GM12878 (cell line): ENCODE results near the gene GNG3.

Experiments
- CBFB ChIP-seq: IDR thresholded peaks from 2 replicates; pipeline ENCODE4 v1.6.1; 2016; ENCODE audit warnings: antibody characterized with exemption, low read depth
- CBX3 ChIP-seq: fragments of 200-600 bp; sonication (generic); IDR thresholded peaks from 2 replicates; pipeline ENCODE4 v1.6.1; 2016; ENCODE audit warnings: low read depth, borderline replicate concordance
- CREM ChIP-seq: IDR thresholded peaks from 2 replicates; pipeline ENCODE4 v1.6.1; 2014; ENCODE audit warnings: antibody characterized with exemption, low read depth
- CTCF ChIP-seq, 3 experiments: IDR thresholded peaks in 2 of 3; conservative IDR thresholded peaks in 1 of 3; 2 replicates each; pipeline ENCODE4 v1.5.1; 2011; ENCODE audit warnings: low read depth in 3 of 3, low read length in 3 of 3, mild to moderate bottlenecking in 3 of 3, control low read depth in 2 of 3, moderate library complexity in 2 of 3, inconsistent platforms in 1 of 3, mixed read lengths in 1 of 3; ENCODE audit not compliant: control insufficient read depth in 2 of 3, insufficient read depth in 1 of 3; ENCODE audit errors: extremely low read depth in 1 of 3
- ELK1 ChIP-seq: IDR thresholded peaks from 2 replicates; pipeline ENCODE4 v1.6.1; 2012; ENCODE audit warnings: low read depth, low read length, improper control_type of control experiment
- FOXK2 ChIP-seq: fragments of 450-650 bp; IDR thresholded peaks from 2 replicates; pipeline ENCODE4 v1.6.1; 2017; ENCODE audit warnings: mild to moderate bottlenecking, moderate library complexity
- JUNB ChIP-seq: IDR thresholded peaks from 2 replicates; pipeline ENCODE4 v1.6.1; 2016; ENCODE audit warnings: antibody characterized with exemption, mild to moderate bottlenecking
- JUND ChIP-seq: IDR thresholded peaks from 2 replicates; pipeline ENCODE4 v1.6.1; 2012; ENCODE audit warnings: low read depth, mild to moderate bottlenecking, low read length, improper control_type of control experiment, moderate library complexity
- MYC ChIP-seq: IDR thresholded peaks from 2 replicates; pipeline ENCODE4 v1.6.1; 2011; ENCODE audit warnings: mild to moderate bottlenecking, low read length, moderate library complexity, inconsistent platforms; ENCODE audit not compliant: insufficient read depth, insufficient replicate concordance, insufficient read length, severe bottlenecking
- POLR2A ChIP-seq: IDR thresholded peaks from 2 replicates; pipeline ENCODE4 v1.6.1; 2011; ENCODE audit warnings: low read depth, mild to moderate bottlenecking, low read length
- POLR2AphosphoS5 ChIP-seq: IDR thresholded peaks from 2 replicates; pipeline ENCODE4 v1.6.1; 2011; ENCODE audit warnings: mild to moderate bottlenecking, low read length, inconsistent platforms
- YY1 ChIP-seq: IDR thresholded peaks from 2 replicates; pipeline ENCODE4 v1.6.1; 2011; ENCODE audit warnings: low read depth, mild to moderate bottlenecking, low read length
- ZBTB40 ChIP-seq: fragments of 450-650 bp; IDR thresholded peaks from 2 replicates; pipeline ENCODE4 v1.6.1; 2016; ENCODE audit warnings: mild to moderate bottlenecking, moderate library complexity, borderline replicate concordance
- TF ChIP-seq, protein P1 (sequence below): IDR thresholded peaks from 2 replicates; pipeline ENCODE4 v1.6.1; 2012; ENCODE audit warnings: low read depth, low read length, improper control_type of control experiment

DNA sequence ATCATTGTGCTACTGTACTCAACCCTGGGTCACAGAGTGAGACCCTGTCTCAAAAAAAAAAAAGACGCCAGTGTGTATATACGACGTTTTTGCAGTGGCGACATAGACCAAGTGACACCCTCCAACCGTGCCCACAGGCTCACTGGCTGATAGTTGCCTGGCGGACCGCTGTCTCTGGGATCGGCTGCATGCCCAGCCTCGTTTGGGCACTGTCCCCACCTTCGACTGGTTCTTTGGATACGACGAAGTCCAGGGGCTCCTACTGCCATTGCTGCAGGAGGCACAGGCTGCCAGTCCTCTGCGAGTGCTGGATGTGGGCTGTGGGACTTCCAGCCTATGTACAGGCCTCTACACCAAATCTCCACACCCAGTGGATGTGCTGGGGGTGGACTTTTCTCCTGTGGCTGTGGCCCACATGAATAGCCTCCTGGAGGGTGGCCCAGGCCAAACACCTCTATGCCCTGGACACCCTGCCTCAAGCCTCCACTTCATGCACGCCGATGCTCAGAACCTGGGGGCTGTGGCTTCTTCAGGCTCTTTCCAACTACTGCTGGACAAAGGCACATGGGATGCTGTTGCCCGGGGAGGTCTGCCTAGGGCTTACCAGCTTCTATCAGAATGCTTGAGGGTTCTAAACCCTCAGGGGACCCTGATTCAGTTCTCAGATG, 41.1 kb upstream of the GNG3 start:
- TF ChIP-seq POLR2A = peak; percentile 31; the same call in 1 of the 2 replicates
- TF ChIP-seq, protein P1, sequence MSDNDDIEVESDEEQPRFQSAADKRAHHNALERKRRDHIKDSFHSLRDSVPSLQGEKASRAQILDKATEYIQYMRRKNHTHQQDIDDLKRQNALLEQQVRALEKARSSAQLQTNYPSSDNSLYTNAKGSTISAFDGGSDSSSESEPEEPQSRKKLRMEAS = no peak; the same call in 1 of the 2 replicates
- TF ChIP-seq JUNB = no peak
- no peak for TF ChIP-seq CREM
- TF ChIP-seq ZBTB40 = no peak
- TF ChIP-seq CTCF (IDR thresholded peaks at IDR 0.05 in 2 of 3, conservative IDR thresholded peaks at IDR 0.05 in 1 of 3; ENCODE audit: control insufficient read depth in 2 of 3, extremely low read depth in 1 of 3, insufficient read depth in 1 of 3, low read depth in 3 of 3, low read length in 3 of 3) = no peak
- TF ChIP-seq CBFB = 0 out of 2 replicates have a peak, but pooled peaks have one; percentile 15
- TF ChIP-seq JUND = no peak
- no peak for TF ChIP-seq ELK1
- TF ChIP-seq POLR2AphosphoS5 = 0 out of 2 replicates have a peak, but pooled peaks have one; percentile 12
- no peak for TF ChIP-seq MYC
- no peak for TF ChIP-seq YY1
- no peak for TF ChIP-seq FOXK2
- TF ChIP-seq CBX3 = no peak
